GM12891 (cell line): ENCODE data around the gene AATF.

Experiments used
- DNase-seq: peaks from one replicate; pipeline ENCODE4 v3.0.0; 2011; ENCODE audit warnings: low spot score; ENCODE audit not compliant: insufficient read length
- FAIRE-seq: peaks from 2 replicates; lab custom pipeline; 2011; peaks lifted over from hg19 to GRCh38; lab: Jason Lieb, UNC
- PAX5 ChIP-seq: IDR thresholded peaks from 2 replicates; pipeline ENCODE4 v1.6.1; 2011; ENCODE audit warnings: low read length, moderate library complexity, mild to moderate bottlenecking; ENCODE audit not compliant: insufficient read depth, severe bottlenecking
- POLR2A ChIP-seq: IDR thresholded peaks from 2 replicates; pipeline ENCODE4 v1.6.1; 2011; ENCODE audit warnings: low read depth, low read length, control low read depth
- POLR2AphosphoS5 ChIP-seq: IDR thresholded peaks from 2 replicates; pipeline ENCODE4 v1.6.1; 2011; ENCODE audit warnings: low read depth, low read length, control low read depth
- POU2F2 ChIP-seq: IDR thresholded peaks from 2 replicates; pipeline ENCODE4 v1.6.1; 2011; ENCODE audit warnings: low read depth, mild to moderate bottlenecking, control low read depth, low read length, moderate library complexity
- SPI1 ChIP-seq: IDR thresholded peaks from 2 replicates; pipeline ENCODE4 v1.6.1; 2011; ENCODE audit warnings: low read depth, low read length, control low read depth
- TAF1 ChIP-seq: IDR thresholded peaks from 2 replicates; pipeline ENCODE4 v1.6.1; 2011; ENCODE audit warnings: low read depth, low read length, control low read depth

Gene AATF

DNA sequence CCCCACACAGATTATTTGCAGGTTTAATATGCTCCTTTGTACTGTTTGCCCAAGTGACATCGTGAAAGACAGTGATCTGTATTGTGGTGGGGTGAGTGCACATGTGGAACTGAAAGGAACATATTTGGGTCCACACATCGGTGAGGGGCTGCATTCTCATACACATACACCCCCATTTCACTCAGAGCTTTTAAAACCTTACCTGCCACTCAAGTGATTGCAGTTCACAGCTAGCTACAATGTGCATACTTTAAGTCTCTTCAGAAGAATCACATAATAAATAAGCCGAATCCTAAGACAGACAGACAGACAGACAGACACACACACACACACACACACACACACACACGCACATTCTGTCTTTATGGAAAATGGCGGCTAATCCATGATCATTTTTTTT is 102.6 kb downstream of the AATF start:
- DNase-seq (no peak), FAIRE-seq (no peak)

DNA sequence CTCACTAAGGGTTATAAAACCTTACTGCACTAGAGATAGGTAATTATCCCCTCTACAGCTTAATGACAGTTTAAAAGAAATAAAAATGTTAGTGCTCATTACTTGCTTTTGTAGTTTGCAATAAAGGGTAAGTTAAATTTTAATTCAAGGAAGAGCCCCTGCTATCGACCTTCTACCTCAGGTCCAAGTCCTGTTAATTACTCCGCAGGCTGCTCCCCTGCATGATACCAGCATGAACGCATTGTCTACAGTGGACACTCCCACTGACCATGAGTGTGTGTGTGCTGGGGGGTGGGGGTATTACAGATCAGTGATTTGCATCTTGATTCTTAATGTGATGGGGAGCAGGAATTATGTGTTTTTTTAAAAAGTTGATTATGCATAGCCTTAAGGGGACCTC is 103.1 kb downstream of the AATF start:
- TF ChIP-seq TAF1, result no peak
- TF ChIP-seq POLR2AphosphoS5, result no peak
- no peak for TF ChIP-seq POU2F2
- no peak for TF ChIP-seq POLR2A
- no peak for TF ChIP-seq SPI1
- TF ChIP-seq PAX5, result no peak
- DNase-seq (no peak), FAIRE-seq (no peak)

More for the DNA sequence above, 102.6 kb downstream of the AATF start:
- TF ChIP-seq SPI1 (no peak), POLR2AphosphoS5 (no peak), PAX5 (no peak), POU2F2 (no peak), POLR2A (no peak), TAF1 (no peak)

DNA sequence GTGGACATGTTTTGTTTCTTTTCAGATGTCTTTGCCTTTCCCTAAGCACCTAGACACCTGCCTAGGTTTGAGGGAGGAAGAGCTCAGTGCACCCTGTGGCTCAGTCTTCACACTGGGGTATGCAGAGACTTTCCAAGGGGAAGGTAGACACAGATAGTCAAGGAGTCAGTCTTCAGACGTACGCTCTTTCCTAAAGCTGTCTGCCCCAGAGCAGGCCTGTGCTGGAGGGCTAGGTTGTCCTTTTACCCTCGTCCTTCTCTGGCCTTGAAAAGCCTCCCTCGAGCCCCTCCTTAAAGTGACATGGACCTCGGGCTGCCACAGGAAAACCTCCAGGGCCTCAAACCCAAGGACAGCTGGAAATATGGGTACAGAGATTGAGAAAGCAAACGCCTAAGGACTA is 103.7 kb downstream of the AATF start:
- FAIRE-seq (no peak), DNase-seq (no peak)
- TF ChIP-seq POU2F2, result no peak

DNA sequence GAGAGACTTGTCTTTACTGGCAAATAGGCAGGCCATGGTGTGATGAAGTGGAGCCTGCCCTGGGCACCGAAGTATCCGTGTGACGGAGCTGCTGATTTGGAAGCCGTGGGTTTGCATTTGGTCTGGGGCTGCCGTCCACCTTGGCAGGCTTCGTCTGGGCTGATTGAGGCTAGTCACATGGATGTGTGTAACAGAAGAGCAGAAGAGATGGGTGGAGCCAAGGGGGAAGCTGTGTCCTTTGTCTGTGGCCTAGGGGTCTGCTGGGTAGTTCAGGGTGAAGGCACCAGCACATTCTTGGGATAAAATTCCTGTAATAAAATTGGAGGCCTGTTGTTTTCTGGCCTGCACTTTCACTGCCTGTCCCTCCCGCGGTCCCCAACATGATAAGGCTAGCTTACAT is 106.1 kb downstream of the AATF start:
- no peak for DNase-seq
- no peak for FAIRE-seq
- no peak for TF ChIP-seq PAX5
- TF ChIP-seq POLR2AphosphoS5, result no peak
- TF ChIP-seq SPI1, result no peak
- TF ChIP-seq POLR2A, result no peak
- TF ChIP-seq TAF1, result no peak
- TF ChIP-seq POU2F2, result no peak

DNA sequence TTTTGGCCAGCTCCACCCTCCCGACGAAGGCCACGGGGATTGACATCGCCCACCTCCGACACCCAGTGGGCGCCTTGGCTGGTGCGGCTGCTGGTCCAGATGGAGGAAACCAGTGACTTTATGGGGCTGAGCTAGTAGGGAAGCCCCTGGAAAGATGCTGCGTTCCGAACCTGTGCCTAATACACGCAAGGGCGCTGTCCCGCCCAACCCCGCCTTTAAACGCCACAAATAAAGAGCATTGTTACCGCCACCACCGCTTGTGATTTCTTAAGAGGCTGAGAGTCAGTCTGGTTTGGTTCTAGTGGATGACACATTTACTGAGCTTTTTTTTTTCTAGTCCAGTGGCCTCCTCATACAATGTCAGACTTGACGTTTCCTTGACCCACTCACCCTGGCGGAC is 107.9 kb downstream of the AATF start:
- FAIRE-seq, result no peak
- no peak for TF ChIP-seq POU2F2
- no peak for TF ChIP-seq PAX5
- no peak for TF ChIP-seq POLR2A
- TF ChIP-seq TAF1, result no peak
- TF ChIP-seq POLR2AphosphoS5, result no peak
- TF ChIP-seq SPI1, result no peak
- no peak for DNase-seq

DNA sequence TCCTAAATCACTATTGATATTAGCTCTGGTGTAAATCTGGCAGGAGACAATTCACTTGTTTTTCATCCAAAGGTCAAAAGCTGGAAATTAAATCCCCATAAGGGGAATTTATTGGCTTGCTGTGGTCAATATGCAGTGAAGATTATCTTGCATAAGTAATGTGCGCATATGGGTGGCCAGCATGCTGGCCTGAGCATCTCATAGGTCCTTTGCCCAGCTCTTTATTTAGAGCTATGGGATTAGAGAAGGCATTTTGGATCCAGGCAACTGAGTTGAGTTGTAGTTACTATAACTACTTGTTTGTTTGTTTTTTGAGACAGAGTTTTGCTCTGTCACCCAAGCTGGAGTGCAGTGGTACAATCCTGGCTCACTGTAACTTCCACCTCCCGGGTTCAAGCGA is 110.7 kb downstream of the AATF start:
- DNase-seq, result no peak
- no peak for FAIRE-seq

DNA sequence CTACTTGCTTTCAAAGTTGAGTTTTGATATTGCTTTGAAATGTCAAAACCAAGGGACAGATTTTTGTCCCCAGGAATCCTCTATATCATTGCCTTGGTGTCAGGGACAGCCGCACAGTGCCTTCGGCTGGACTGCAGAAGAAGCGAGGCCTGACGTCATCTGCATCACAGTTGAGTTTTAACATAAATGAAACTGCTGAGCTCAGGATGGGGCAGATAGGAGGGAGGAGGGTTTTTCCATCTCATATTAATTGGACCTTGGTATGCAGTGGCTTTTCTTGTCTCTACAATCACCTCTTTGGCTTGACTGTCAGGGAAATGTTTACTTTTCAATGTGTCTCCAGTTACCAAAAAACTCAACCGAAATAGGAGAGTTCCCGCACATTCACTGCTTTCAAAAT is 111.3 kb downstream of the AATF start:
- no peak for DNase-seq
- no peak for FAIRE-seq
- TF ChIP-seq PAX5, result no peak
- TF ChIP-seq POLR2A, result no peak
- no peak for TF ChIP-seq SPI1
- no peak for TF ChIP-seq POLR2AphosphoS5
- TF ChIP-seq TAF1, result no peak
- no peak for TF ChIP-seq POU2F2

More for the DNA sequence above, 110.7 kb downstream of the AATF start:
- no peak for TF ChIP-seq TAF1
- TF ChIP-seq POLR2AphosphoS5, result no peak
- no peak for TF ChIP-seq SPI1
- no peak for TF ChIP-seq PAX5
- no peak for TF ChIP-seq POLR2A
- TF ChIP-seq POU2F2, result no peak

DNA sequence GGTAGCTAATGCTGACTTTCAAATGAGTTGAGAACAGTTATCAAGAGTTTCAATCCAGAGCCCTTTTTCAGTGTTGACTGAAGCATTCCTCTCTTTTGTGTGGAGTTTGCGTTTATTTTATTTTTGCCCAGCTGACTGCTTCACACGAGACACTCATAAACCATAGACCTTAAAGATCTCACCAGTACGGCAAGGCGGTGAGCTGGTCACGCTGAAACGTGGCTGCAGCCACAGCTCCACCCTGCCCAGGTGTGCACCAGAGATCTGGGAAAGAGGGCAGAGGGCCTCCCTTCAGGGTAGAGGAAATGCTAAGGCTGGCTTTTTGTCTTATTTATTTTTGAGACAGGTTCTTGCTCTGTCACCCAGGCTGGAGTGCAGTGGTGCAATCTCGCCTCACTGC is 112.2 kb downstream of the AATF start:
- FAIRE-seq (no peak), DNase-seq (no peak)
- TF ChIP-seq POLR2AphosphoS5 (no peak), POU2F2 (no peak), POLR2A (no peak), TAF1 (no peak), SPI1 (no peak), PAX5 (no peak)

DNA sequence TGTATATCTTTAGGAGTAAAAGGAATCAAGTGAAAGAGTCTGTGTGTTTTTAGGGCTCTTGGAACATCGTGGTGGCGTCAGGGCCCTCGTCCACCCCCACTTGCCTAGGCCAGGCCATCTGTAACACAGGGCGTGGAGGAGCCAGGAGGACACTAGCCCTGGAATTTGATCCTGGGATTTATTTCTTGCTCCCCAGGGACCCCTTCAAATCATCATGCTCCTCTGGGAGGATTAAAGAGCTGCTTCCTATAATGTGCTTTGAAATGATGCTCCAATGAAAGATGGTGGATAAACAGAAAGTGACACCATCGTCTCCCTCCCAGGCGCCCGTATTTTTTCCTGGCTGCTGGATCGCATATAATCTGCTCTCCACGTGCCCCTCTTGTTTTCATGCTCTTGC is 113.3 kb downstream of the AATF start:
- no peak for DNase-seq
- TF ChIP-seq POU2F2, result no peak
- no peak for TF ChIP-seq TAF1
- TF ChIP-seq POLR2A, result no peak
- TF ChIP-seq POLR2AphosphoS5, result no peak
- no peak for TF ChIP-seq PAX5
- no peak for TF ChIP-seq SPI1
- FAIRE-seq, result no peak

DNA sequence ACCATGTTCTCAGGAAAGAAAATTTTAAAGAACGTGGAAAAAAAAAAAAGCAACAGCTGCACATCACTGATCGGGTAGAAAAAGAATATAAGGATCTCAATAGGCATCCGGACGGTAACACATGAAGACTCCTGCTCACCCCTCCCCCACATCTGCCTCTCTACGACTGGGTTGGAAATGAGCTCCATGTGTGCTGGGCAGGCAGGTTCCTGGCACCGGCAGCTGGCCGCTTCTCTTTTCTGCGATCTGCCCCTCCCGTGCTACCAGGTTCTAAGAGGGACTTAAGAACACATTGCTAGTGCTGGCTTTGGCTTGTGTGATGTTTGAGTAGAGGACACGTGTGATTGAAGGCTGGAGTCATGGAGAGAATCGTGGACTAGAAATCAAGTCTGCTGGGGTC is 115.5 kb downstream of the AATF start:
- DNase-seq (no peak), FAIRE-seq (no peak)
- TF ChIP-seq POLR2A (no peak), POLR2AphosphoS5 (no peak), TAF1 (no peak), POU2F2 (no peak), PAX5 (no peak), SPI1 (no peak)
